Central memory CD8-positive, alpha-beta T cell (primary cell): ENCODE data around the gene FANCD2OS.

Source experiments
- ATAC-seq: fragments of 150-1000 bp; cut with Tn5 transposase; replicated peaks from 2 replicates; pipeline ENCODE4 v1.10.0; 2022; ENCODE audit warnings: mild to moderate bottlenecking, moderate FRiP score, moderate number of reproducible peaks; ENCODE audit not compliant: poor library complexity, severe bottlenecking; ENCODE audit errors: extremely low read depth
- DNase-seq, 2 donors: peaks; one replicate each; pipeline ENCODE4 v3.0.0; 2021; ENCODE audit warnings: low spot score in 2 of 2
- H3K27ac Mint-ChIP-seq: one replicate; pipeline ENCODE4 v1.8.0; 2022; ENCODE audit warnings: low read depth, mild to moderate bottlenecking, moderate library complexity, mixed read lengths
- H3K27me3 Mint-ChIP-seq: one replicate; pipeline ENCODE4 v1.8.0; 2022; ENCODE audit warnings: mixed read lengths
- H3K36me3 Mint-ChIP-seq: one replicate; pipeline ENCODE4 v1.8.0; 2022; ENCODE audit warnings: mild to moderate bottlenecking, moderate library complexity, mixed read lengths; ENCODE audit not compliant: insufficient read depth
- H3K4me1 Mint-ChIP-seq: one replicate; pipeline ENCODE4 v1.8.0; 2022; ENCODE audit warnings: mixed read lengths
- H3K4me3 Mint-ChIP-seq: one replicate; pipeline ENCODE4 v1.8.0; 2022; ENCODE audit warnings: mild to moderate bottlenecking, moderate library complexity, mixed read lengths
- H3K9me3 Mint-ChIP-seq: one replicate; pipeline ENCODE4 v1.8.0; 2022; ENCODE audit warnings: mixed read lengths

Gene FANCD2OS

DNA sequence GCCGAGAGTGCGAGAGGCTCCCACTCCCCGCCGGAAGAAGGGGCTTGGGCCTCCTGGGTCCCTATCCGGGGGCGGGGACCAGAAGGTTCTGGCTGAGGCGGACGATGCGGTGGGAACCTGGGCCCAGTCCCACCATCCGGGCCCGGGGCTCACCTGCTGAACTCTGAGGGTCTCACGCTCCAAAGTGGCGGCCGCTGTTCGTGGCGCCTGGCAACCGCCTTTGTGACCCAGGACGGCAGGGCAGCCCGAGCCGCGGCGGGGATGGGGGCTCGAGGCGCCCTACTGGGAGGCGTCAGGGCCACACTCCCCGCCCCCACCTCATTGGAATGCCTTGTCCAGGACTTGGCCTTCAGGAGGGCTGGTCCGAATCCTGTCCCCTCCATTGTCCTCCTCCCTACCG, at the start of gene FANCD2OS:
FANCD2OS (minus strand) TSS at position 165 of the 400 bp plus-strand sequence. CDS start 3,481 bp downstream, outside the sequence.
- Mint-ChIP-seq H3K27me3 (no peaks in the 10 kb centered on the region), H3K27ac (no peak within 1 kb of the TSS), H3K36me3 (no peaks in the 10 kb centered on the region), H3K4me1 (no peaks in the 10 kb centered on the region), H3K9me3 (no peaks in the 10 kb centered on the region), H3K4me3 (no peak within 1 kb of the TSS)
- ATAC-seq (no peak), DNase-seq (no peak)

GRCh38 chr3:10157031-10157430, 49.0 kb upstream of the FANCD2OS start:
- Mint-ChIP-seq H3K9me3 (no peaks in the 10 kb centered on the region), H3K27me3 (no peaks in the 10 kb centered on the region), H3K4me1 (no peaks in the 10 kb centered on the region), H3K4me3 (no peak overlapping the region), H3K27ac (no peak overlapping the region), H3K36me3 (peaks cover 24% of the 10 kb centered on the region)
- DNase-seq (no peak), ATAC-seq (no peak)

- Mint-ChIP-seq H3K36me3 (peaks cover 38% of the 10 kb centered on the region), H3K27me3 (no peaks in the 10 kb centered on the region), H3K4me3 (no peak overlapping the region), H3K27ac (no peak overlapping the region), H3K9me3 (no peaks in the 10 kb centered on the region), H3K4me1 (no peaks in the 10 kb centered on the region)
- no peak for ATAC-seq
- DNase-seq: no peak
These were observed 47.6 kb upstream of the FANCD2OS start for GRCh38 chr3:10155658-10156057.

GRCh38 chr3:10155123-10155472, 47.0 kb upstream of the FANCD2OS start:
- no peak for DNase-seq
- H3K9me3 Mint-ChIP-seq: no peaks in the 10 kb centered on the region
- H3K4me1 Mint-ChIP-seq: no peaks in the 10 kb centered on the region
- H3K27me3 Mint-ChIP-seq: no peaks in the 10 kb centered on the region
- no peak for ATAC-seq
- H3K27ac Mint-ChIP-seq: no peak overlapping the region
- H3K4me3 Mint-ChIP-seq: no peak overlapping the region
- H3K36me3 Mint-ChIP-seq: peaks cover 44% of the 10 kb centered on the region

DNA sequence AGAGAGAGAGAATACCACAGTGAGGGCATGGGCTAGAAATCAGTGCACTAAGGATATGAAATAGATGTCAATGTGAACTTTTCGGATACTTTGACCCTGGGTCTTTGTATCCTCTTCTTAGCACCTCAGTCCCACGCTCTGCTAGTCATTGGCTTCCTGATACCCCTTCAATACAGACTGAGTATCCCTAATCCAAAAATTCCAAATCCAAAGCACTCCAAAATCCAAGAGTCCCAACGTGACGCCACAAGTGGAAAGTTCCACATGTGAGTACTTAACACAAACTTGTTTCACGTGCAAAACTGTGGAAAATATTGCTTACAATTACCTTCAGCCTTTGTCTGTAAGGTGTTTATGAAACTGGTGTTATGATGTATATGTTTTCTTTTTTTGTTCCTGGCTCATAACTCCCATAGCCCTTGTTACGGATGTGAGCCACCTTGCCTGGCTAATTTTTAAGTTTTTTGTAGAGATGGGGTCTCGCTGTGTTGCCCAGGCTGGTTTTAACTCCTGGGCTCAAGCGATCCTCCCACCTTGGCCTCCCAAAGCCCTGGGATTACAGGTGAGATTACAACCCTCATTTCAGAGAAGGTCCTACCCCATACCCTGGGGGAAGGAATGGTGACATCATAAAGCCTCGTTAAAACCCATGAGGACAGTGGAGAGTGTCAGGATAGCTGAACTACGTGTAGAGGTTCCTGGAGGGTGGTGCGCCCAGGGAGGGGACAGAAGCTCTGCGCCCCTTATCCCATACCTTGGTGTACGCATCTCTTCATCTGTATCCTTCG, 46.5 kb upstream of the FANCD2OS start:
- Mint-ChIP-seq H3K27me3 (no peaks in the 10 kb centered on the region), H3K36me3 (peaks cover 49% of the 10 kb centered on the region), H3K27ac (no peak overlapping the region), H3K9me3 (no peaks in the 10 kb centered on the region), H3K4me3 (no peak overlapping the region), H3K4me1 (no peaks in the 10 kb centered on the region)
- ATAC-seq (no peak), DNase-seq (no peak)

GRCh38 chr3:10150987-10151386, 42.9 kb upstream of the FANCD2OS start:
- no peak for DNase-seq
- Mint-ChIP-seq H3K9me3 (no peaks in the 10 kb centered on the region), H3K36me3 (peaks cover 69% of the 10 kb centered on the region), H3K27ac (no peak overlapping the region), H3K27me3 (no peaks in the 10 kb centered on the region), H3K4me1 (peaks cover under 1% of the 10 kb centered on the region), H3K4me3 (no peak overlapping the region)
- no peak for ATAC-seq

DNA sequence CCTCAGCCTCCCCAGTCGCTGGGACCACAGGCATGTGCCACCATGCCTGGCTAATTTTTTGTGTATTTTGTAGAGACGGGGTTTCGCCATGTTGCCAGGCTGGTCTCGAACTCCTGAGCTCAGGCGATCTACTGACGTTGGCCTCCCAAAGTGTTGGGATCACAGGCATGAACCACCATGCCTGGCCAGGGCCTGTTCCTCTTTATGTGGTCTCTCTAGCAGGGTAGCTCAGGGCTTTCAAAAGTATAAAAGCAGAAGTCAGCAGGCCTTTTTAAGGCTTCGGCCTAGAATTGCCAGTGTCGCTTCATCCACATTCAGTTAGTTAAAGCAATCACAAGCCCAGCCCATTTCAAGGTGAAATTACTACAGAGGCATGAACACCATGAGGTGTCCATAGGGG, 41.2 kb upstream of the FANCD2OS start:
- DNase-seq: no peak
- Mint-ChIP-seq H3K4me3 (no peak overlapping the region), H3K9me3 (no peaks in the 10 kb centered on the region), H3K27ac (no peak overlapping the region), H3K36me3 (peaks cover 70% of the 10 kb centered on the region), H3K27me3 (no peaks in the 10 kb centered on the region), H3K4me1 (peaks cover 11% of the 10 kb centered on the region)
- no peak for ATAC-seq

- H3K36me3 Mint-ChIP-seq: peaks cover 58% of the 10 kb centered on the region
- H3K9me3 Mint-ChIP-seq: no peaks in the 10 kb centered on the region
- peak overlapping the region; percentile 35 for H3K27ac Mint-ChIP-seq
- DNase-seq (no peak), ATAC-seq (no peak)
- no peaks in the 10 kb centered on the region for H3K27me3 Mint-ChIP-seq
- peaks cover 23% of the 10 kb centered on the region for H3K4me1 Mint-ChIP-seq
- peak overlapping the region; percentile 55 for H3K4me3 Mint-ChIP-seq
These were observed 37.6 kb upstream of the FANCD2OS start for GRCh38 chr3:10145685-10146084.

- no peak for DNase-seq
- peaks cover 23% of the 10 kb centered on the region for H3K4me1 Mint-ChIP-seq
- H3K4me3 Mint-ChIP-seq: peak overlapping the region; percentile 86
- peaks cover 36% of the 10 kb centered on the region for H3K36me3 Mint-ChIP-seq
- no peak for ATAC-seq
- no peaks in the 10 kb centered on the region for H3K27me3 Mint-ChIP-seq
- peak overlapping the region; percentile 92 for H3K27ac Mint-ChIP-seq
- H3K9me3 Mint-ChIP-seq: no peaks in the 10 kb centered on the region
These were observed 34.9 kb upstream of the FANCD2OS start for GRCh38 chr3:10142707-10143560.

GRCh38 chr3:10140996-10141546, 33.0 kb upstream of the FANCD2OS start:
- Mint-ChIP-seq H3K27me3 (no peaks in the 10 kb centered on the region), H3K4me3 (peak overlapping the region; percentile 86), H3K9me3 (no peaks in the 10 kb centered on the region), H3K4me1 (peaks cover 23% of the 10 kb centered on the region), H3K36me3 (peaks cover 27% of the 10 kb centered on the region), H3K27ac (peak overlapping the region; percentile 92)
- DNase-seq (no peak), ATAC-seq (no peak)

DNA sequence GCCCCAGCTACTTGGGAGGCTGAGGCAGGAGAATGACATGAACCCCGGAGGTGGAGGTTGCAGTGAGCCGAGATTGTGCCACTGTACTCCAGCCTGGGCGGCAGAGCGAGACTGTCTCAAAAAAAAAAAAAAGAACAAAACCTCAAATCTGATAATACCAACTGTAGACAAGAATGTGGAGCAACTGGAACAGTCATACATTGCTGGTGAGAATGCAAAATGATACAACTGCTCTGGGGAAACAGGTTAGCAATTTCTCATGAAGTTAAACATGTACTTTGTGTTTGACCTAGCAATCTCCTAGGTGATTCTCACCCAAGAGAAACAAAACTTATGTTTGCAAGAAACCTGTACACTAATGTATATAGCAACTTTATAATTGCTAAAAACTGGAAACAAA, 29.1 kb upstream of the FANCD2OS start:
- Mint-ChIP-seq H3K36me3 (peaks cover 14% of the 10 kb centered on the region), H3K4me3 (no peak overlapping the region), H3K27me3 (no peaks in the 10 kb centered on the region), H3K9me3 (no peaks in the 10 kb centered on the region), H3K27ac (no peak overlapping the region), H3K4me1 (no peaks in the 10 kb centered on the region)
- DNase-seq: no peak
- no peak for ATAC-seq

DNA sequence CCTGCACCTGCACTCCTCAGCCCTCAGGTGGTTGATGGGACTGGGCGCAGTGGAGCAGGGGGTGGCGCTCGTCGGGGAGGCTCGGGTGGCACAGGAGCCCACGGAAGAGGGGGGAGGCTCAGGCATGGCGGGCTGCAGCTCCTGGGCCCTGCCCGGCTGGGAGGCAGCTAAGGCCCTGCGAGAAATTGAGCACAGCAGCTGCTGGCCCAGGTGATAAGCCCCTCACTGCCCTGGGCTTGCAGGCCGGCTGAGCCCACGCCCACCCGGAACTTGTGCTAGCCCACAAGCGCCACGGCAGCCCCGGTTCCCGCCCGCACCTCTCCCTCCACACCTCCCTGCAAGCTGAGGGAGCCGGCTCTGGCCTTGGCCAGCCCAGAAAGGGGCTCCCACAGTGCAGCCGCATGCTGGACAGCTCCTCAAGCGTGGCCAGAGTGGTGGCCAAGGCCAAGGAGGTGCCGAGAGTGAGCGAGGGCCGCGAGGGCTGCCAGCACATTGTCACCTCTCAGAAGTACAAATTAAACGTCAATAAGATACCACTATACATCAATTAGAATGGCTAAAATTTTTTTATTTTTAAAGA, 28.5 kb upstream of the FANCD2OS start:
- H3K4me3 Mint-ChIP-seq: no peak overlapping the region
- H3K27ac Mint-ChIP-seq: no peak overlapping the region
- peaks cover 8% of the 10 kb centered on the region for H3K36me3 Mint-ChIP-seq
- H3K4me1 Mint-ChIP-seq: no peaks in the 10 kb centered on the region
- ATAC-seq (no peak), DNase-seq (no peak)
- no peaks in the 10 kb centered on the region for H3K27me3 Mint-ChIP-seq
- no peaks in the 10 kb centered on the region for H3K9me3 Mint-ChIP-seq
